H54 (cell line): ENCODE results near the gene C1QL3.

Source experiments
- DNase-seq: peaks from one replicate; pipeline ENCODE4 v3.0.0; 2011; ENCODE audit warnings: low spot score, mixed read lengths; ENCODE audit not compliant: insufficient read length
- FAIRE-seq: peaks from 3 replicates; lab custom pipeline; 2011; peaks lifted over from hg19 to GRCh38; lab: Jason Lieb, UNC
- POLR2A ChIP-seq: IDR thresholded peaks from 2 replicates; pipeline ENCODE4 v1.6.1; 2011; ENCODE audit warnings: low read depth, mild to moderate bottlenecking, low read length

The C1QL3 gene

DNA sequence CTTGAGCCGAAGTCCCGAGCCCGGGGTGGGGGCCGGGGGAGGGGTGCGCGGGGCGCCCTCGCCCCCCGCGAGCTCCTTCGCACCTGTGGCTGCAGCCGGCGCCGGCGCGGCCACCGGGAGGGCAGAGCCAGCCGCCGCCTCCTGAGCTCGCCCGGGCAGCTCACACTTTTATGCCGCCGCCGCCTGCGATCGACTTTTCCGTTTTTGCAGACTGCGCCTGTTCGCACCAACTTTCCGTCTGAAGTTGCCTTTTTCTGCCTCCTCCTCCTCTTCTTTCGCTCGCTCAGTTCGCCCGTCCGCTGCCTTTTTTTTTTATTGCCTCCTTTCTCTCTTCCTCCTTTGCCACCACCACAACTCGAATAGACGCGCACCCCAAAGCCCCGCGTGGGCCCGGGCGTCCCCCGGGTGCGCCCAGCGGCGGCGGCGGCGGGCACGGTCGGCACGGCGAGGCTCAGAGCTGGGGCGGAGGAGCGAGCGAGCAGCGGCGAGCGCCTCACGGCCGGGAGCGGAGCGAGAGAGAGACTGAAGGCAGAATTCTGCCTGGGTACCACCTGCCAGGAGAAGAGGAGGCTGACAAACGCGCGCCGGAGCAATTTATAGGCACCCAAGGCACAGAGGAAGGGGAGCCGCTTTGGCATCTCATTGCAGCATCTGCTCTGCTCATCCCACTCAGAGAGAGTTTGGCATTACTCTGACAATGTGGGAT lies at the start of gene C1QL3:
C1QL3 (minus strand) TSS at position 569 of the 706 bp plus-strand sequence. CDS start 814 bp downstream, outside the sequence.
- no peak for DNase-seq
- TF ChIP-seq POLR2A: no peak
- no peak for FAIRE-seq

DNA sequence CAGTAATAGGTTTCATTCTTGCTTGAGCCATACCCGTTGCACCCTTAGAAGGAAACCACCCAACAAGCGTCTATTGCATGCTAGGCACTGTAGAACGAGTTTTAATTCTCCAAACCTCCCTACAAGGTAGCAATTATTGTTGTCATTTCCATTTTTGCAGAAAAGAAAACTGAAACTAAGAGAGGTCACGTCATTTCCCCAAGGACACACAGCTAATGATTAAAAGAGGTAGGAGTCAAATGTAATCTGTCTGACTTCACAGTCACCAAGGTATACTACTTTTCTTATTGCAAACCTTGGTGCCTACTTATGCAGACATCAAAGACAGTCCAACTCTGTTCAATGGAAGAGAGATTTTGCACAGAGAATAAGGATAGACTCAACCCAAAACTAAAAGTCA lies 49.1 kb upstream of the C1QL3 start:
- no peak for TF ChIP-seq POLR2A
- DNase-seq (no peak), FAIRE-seq (no peak)

DNA sequence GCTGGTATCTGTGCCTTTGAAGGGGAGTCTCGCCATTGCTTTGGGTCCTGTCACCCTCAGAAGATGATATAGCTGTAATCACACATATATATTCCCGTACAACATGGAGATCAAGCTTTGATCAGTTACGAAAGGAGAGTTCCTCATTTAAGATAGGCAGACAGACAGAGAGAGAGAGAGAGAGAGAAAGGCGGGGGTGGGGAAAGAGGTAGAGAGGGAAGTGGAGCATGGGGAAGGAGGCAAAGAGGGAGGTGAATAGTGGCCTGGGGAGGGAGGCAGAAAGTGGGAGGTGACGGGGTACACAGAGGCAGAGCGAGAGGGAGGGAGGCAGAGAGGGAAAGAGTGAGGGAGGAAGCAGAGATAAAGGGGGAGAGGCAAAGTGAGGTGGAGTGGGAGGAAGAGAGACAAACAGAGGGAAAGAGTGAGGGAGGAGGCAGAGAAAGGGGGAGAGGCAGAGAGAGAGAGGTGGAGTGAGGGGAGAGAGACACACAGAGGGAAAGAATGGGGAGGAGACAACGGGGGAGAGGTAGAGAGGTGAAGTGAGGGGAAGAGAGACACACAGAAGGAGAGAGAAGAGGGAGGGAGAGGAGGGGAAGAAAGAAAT lies 44.6 kb upstream of the C1QL3 start:
- TF ChIP-seq POLR2A: no peak
- FAIRE-seq (no peak), DNase-seq (no peak)

DNA sequence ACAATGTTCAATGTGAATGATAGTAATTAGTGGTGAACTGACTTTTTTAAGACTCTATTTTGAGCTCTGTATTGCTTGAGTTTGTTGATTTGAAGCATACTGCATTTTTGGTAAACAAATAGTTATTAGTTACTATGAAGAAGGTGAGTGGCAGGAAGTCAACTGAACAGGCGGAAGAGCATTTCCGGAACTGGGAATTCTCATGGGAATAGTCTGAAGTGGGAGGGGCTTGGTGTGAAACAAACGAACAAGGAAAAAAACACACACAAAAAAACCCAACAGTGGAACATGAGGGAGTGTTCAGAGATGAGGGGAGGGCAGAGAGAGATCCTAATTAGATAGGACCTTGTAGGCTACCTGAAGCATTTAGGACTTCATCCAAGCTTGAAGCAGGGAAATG lies 43.9 kb upstream of the C1QL3 start:
- DNase-seq: no peak
- FAIRE-seq: no peak
- TF ChIP-seq POLR2A: no peak

DNA sequence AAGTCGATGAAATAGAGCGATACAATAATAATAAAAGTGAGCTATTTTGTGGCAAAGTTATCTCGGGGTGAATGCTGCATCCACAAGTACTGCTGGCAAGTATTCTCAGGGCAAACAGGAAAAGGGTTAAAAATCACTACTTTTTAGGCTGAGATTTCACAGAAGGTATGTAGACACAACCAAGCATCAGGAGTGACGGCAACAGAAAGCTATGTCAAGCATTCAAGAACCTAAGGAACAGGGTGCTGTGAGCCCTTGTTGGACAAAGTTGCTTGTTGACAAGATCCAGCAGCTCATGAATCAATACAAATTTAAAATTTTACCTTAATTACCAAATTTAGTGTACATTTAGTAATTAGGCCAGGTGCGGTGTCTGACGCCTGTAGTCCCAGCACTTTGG lies 41.2 kb upstream of the C1QL3 start:
- DNase-seq (no peak), FAIRE-seq (no peak)
- no peak for TF ChIP-seq POLR2A

DNA sequence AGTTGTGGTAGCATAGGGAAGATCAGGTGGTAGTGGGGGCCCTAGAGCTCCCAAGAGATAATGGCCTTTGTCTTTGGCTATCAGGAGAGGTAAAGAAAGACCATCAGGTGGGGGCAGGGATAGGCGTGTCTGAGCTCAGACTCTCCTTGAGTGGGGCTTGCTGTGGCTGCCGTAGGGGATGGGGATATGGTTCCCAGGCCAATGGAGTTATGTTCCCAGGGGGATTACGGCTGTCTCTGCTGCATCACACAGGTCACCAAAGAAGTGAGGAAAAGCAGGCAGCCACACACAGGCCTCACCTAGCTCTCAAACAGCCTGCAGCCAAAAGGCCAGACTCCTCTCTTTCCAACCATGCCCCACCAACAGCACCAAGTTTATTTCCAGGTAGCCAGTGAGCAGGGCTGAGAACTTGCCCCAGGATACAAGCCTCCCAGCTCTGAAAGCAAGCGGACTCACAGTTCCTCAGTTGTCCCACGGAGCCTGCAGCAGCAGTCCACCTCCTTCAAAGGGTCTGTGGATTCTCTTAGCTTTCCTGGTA lies 37.6 kb upstream of the C1QL3 start:
- FAIRE-seq (no peak), DNase-seq (no peak)
- TF ChIP-seq POLR2A: no peak

DNA sequence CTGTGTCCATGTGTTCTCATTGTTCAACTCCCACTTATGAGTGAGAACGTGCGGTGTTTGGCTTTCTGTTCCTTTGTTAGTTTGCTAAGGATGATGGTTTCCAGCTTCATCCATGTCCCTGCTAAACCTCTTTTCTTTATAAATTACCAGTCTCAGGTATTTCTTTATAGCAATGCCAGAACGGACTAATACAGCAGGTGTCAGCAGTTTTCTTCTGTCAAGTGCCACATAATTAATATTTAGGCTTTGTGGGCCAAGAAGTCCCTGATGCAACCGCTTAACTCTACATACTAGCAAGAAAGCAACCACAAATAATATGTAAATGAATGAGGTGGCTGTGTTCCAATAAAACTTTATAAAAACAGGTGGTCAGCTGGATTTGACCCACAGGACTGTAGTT lies 26.3 kb upstream of the C1QL3 start:
- FAIRE-seq (no peak), DNase-seq (no peak)
- no peak for TF ChIP-seq POLR2A

DNA sequence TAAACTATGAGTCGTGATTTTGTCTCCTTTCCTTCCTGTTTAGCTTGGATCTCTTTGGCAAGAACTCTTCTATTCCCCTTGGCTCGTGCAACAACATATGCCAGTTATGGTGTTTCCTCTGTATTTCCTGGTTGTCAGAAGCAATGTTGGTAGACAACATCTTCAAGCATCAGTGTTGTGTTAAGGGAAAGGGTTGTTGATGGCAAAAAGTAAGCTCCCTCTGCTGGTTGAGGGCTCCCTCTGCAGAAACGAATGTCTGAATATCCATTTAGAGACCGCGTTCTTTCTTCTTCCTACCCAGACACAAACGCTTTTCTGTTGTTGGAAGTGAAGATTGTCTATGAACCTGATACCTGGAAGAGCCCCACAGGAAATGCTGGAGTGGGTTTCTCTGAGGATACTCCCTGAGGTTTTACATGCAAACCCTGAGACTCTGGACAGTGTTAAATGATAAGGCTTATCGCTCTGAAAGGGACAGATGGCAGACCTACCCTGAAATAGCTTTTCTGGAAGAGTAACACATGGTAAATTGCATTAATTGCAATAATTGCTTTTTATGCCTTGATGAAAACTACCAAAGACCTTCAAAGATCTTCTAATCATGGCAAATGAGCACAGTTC lies 23.5 kb upstream of the C1QL3 start:
- no peak for TF ChIP-seq POLR2A
- FAIRE-seq (peak; percentile 93), DNase-seq (no peak)

DNA sequence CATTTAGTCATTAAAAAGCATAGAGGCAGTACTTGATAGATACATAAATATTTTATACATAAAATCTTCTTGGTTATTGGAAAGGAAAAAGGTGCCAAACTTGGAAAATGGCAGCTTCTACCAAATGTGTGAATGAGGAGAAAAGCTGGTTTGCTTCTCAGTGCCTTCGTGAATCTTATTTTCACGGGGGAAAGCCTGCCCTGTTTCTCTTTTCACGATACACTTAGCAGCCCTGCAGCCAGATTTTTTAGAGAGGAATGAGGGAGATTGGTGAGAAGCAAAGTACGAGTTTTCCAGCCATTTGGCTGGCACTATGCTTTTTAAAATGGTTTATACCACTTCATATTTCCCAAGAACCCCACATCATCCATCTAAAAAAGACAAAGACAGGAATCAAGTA lies 22.9 kb upstream of the C1QL3 start:
- DNase-seq: no peak
- no peak for TF ChIP-seq POLR2A
- FAIRE-seq: no peak

DNA sequence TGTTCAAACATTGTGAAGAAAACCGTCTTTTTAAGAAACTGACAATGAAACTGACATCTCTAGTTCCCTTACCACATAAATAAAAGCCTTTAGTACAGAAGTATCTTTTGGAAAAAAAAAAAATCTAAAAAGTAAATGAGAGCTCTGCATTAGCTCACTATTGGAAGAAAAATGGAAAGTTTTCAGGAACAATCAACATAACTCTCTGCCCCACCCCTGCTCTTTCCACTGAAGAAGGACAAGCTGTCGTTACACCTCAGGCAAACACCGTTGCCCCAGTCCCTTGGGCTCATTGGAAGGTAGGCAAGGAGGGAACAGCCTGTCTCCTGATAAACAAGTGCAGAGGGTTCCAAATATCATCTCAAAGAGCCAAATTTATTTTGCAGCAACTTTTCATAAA lies 22.4 kb upstream of the C1QL3 start:
- DNase-seq (no peak), FAIRE-seq (no peak)
- TF ChIP-seq POLR2A: no peak

DNA sequence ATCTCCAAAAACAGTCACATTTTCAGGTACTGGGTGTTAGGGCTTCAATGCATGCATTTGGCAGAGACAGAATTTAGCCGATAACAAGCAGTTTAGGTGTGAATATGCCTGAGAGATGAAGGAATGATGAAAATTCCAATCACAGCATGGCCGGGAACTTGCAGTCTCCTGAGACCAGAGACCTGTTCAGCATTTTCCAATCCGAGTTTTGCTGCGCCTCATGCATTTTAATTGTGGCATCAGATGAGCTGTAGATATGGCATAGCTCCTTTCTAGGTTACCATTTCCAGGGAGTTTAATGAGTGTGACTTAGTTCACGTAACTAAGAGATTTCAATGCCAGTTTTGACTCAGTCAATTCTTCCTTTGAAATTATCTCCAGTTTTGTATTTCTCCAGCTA lies 14.5 kb upstream of the C1QL3 start:
- no peak for FAIRE-seq
- no peak for TF ChIP-seq POLR2A
- no peak for DNase-seq

DNA sequence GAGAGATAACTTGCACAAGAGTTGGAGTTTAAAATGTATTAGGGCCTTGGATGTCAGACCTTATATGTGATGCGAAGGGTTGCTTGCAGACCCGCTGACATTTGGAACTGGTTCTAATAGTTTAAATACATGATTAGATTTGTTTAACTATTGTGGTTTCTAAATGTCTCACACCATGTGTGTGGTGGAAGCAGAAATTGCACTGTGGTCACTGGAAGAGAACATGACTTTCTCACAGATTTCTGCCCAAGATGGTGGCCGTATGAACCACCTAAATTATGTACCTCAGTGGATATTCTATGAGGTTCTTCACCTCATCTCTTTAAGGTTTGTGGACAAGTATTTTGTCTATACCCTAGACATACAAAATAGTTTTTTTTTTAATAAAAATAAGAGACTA lies 8.2 kb upstream of the C1QL3 start:
- FAIRE-seq (no peak), DNase-seq (no peak)
- no peak for TF ChIP-seq POLR2A

DNA sequence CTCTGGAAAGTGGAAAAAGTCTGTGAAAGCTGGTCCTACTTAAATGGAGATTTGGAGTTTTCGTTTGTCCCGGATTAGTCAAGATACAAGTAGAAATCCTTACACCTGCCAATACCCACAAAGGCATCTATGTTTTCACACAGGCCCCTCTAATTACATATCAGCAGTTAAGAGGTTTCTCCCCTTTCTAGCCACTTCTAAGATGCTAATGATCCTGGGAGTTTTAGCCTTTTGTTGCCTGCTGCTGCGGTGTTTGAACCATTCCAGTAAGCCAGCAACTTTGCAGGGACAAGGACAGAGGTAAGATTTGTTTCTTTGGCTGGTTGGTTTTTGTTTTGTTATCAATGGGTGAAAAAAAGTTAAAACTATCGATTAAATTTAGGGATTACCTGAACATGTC lies 5.8 kb upstream of the C1QL3 start:
- no peak for TF ChIP-seq POLR2A
- FAIRE-seq: no peak
- DNase-seq: no peak

DNA sequence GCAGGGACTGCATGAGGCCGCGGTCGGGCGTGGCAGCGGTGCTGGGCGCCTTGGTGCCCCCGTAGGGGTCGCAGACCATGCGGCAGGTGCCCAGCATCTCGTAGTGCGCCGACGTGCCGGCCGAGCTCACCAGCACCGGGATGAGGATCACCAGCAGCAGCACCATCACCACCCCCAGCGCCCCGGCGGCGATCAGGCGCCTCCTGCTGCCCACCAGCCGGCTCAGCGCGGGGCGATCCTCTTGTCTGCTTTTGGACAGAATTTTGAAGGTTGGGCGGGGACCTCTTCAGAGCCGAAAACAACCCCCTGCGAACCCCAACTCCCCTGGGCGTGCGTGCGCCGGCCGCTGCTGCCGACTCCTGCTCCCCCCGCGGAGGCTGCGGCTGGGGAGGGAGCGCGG lies 779 bp downstream of the C1QL3 start:
- DNase-seq (no peak), FAIRE-seq (no peak)
- TF ChIP-seq POLR2A: no peak
